Immature natural killer cell (primary cell): ENCODE results near the gene SMAD3. TPM values are rescaled to one million over a fixed set of nuclear protein-coding genes. Genes with fewer than 3 reads are reported as not detected.

Source experiments
- DNase-seq, 3 donors: peaks; one replicate each; pipeline ENCODE4 v3.0.0; 2022; ENCODE audit warnings: mixed read lengths in 1 of 3
- H3K27ac Mint-ChIP-seq, 6 donors: one replicate each; pipeline ENCODE4 v1.8.0; 2020; ENCODE audit warnings: mixed read lengths in 6 of 6, mild to moderate bottlenecking in 5 of 6, inconsistent platforms in 4 of 6, moderate library complexity in 3 of 6
- H3K27me3 Mint-ChIP-seq, 3 donors: one replicate each; pipeline ENCODE4 v1.8.0; 2020 to 2021; ENCODE audit warnings: low read depth in 3 of 3, mild to moderate bottlenecking in 3 of 3, mixed read lengths in 3 of 3, moderate library complexity in 3 of 3, inconsistent platforms in 1 of 3
- H3K36me3 Mint-ChIP-seq, 3 donors: one replicate each; pipeline ENCODE4 v1.8.0; 2020; ENCODE audit warnings: mixed read lengths in 3 of 3, inconsistent platforms in 2 of 3, mild to moderate bottlenecking in 2 of 3
- H3K4me1 Mint-ChIP-seq, 2 donors: one replicate each; pipeline ENCODE4 v1.8.0; 2020; ENCODE audit warnings: inconsistent platforms in 2 of 2, mild to moderate bottlenecking in 2 of 2, mixed read lengths in 2 of 2, moderate library complexity in 1 of 2
- H3K4me3 Mint-ChIP-seq, 5 donors: one replicate each; pipeline ENCODE4 v1.8.0; 2020; ENCODE audit warnings: mild to moderate bottlenecking in 5 of 5, mixed read lengths in 5 of 5, inconsistent platforms in 3 of 5, moderate library complexity in 3 of 5
- H3K9me3 Mint-ChIP-seq, 6 donors: one replicate each; pipeline ENCODE4 v1.8.0; 2020; ENCODE audit warnings: mild to moderate bottlenecking in 6 of 6, mixed read lengths in 6 of 6, inconsistent platforms in 4 of 6, moderate library complexity in 3 of 6
- polyA plus RNA-seq, 3 donors: library from polyadenylated mRNA; unstranded; fragments of 300-500 nt; fragmentation: Illumina TruSeq; gene quantifications; one replicate each; pipeline ENCODE4 v1.2.3, GENCODE V29; 2021

The SMAD3 gene
- polyA plus RNA-seq, 3 donors from 2014 or later = 8.9 to 11.9 (median 10.0) TPM

DNA sequence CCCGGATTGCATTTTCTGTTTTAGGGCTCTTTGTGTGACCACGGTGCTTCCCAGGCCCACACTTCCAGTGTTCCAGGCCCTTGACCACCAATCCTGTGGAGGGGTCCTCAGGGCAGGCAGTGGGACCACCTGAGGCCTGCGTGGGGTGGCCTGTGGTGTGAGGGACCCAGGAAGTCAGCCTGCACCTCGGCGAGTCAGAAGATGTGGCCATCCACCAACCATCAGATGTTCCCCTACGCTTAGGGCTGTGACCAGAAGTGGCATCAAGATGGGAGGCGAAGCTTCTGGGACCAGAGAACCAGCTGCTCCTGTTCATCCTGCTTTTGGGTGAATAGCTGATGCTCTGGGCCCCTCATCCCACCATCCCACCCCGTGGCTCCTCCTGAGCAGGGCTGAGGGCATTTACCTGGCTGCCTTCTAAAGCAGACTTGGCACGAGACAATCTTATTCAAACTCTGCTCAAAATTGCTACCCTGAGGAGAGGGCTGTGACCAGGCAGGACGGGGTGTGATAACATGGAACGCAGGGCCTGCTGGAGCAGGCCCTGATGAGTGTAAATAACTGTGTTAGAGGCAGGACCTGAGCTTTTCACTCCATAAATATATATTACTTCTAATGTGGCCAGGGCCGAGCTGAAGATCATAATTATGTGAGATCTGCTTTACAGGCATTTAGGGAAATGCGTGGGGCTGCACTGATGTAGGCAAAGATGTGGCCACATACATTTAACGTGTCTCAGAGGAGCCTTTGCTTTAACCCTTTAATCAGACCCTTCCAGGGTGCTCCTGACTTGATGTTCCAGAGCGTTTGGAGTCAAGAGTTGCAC lies 28.8 kb downstream of the SMAD3 start:
- no peak overlapping the region for H3K4me3 Mint-ChIP-seq
- H3K4me1 Mint-ChIP-seq = peaks cover 95 to 98% of the 10 kb centered on the region in 2 donors
- H3K36me3 Mint-ChIP-seq = peaks cover 4 to 19% (median 4%) of the 10 kb centered on the region in 3 donors
- H3K9me3 Mint-ChIP-seq = no peaks in the 10 kb centered on the region
- H3K27ac Mint-ChIP-seq = peak overlapping the region in 2 of 6 donors; percentile 60 to 89
- peaks cover 6 to 13% (median 11%) of the 10 kb centered on the region in 3 donors for H3K27me3 Mint-ChIP-seq
- no peak for DNase-seq

DNA sequence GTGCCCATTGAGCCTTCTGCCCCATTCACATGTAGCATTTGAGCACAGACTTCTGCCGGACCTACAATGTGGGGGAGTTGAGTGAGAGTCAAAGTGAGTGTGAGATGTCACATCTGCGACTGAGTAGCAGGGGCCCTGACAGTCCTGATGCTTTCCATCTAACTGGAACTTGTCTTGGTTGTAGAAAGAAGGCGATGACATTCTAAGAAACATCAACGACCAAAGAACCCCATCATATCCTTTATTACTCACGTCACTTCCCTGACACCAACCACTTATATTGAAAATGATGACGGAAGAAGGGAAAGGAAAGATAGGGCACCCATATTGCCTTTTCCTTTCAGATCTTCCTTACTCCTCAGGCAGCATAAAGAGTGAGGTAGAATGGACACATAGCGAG lies 30.5 kb downstream of the SMAD3 start:
- Mint-ChIP-seq H3K27ac (peak overlapping the region in 2 of 6 donors; percentile 46 to 69), H3K36me3 (peaks cover 4 to 19% (median 4%) of the 10 kb centered on the region in 3 donors), H3K4me3 (peak overlapping the region in 1 of 5 donors; percentile 11), H3K9me3 (no peaks in the 10 kb centered on the region), H3K27me3 (peaks cover 6 to 11% (median 8%) of the 10 kb centered on the region in 3 donors), H3K4me1 (peaks cover 85 to 86% of the 10 kb centered on the region in 2 donors)
- DNase-seq = no peak

DNA sequence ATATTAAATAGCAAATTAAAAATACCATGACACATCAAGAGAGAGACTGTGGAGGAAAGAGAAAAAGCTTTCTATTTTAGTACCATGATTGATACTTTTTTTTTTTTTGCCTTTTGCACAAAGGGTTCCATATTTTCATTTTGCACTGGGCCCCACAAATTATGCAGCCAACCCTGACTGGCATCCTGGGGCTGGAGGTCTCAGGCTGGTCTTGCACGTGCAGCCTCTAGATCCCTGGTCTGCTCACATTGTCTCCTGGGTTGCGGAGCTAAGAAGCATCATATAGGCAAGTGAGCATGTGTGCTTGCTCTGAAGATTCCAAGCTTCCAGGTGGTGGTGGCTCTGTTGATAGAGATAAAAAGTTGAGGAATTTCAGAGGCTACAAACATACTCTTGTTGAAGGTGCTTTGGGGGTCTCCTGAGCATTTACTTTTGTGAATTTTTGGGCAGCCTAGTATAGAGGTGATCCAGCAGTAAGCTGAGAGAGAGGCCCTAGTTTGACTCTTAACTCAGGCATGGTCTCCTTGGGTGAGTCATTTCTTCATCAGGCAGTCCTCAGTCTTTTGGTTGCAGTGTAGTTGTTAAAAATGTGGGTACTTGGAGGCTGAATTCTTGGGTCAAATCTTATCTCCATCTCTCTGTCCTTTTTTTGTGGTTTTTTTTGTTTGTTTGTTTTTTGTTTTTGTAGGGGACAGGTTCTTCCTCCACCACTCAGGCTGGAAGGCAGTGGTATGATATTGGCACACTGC lies 31.3 kb downstream of the SMAD3 start:
- no peak for DNase-seq
- Mint-ChIP-seq H3K4me1 (peaks cover 77 to 78% of the 10 kb centered on the region in 2 donors), H3K36me3 (peaks cover 4 to 19% (median 4%) of the 10 kb centered on the region in 3 donors), H3K27ac (peak overlapping the region; percentile 15 to 95 (median 68)), H3K4me3 (peak overlapping the region in 3 of 5 donors; percentile 21 to 84 (median 38)), H3K27me3 (peaks cover 1 to 7% (median 2%) of the 10 kb centered on the region in 3 donors), H3K9me3 (no peaks in the 10 kb centered on the region)

DNA sequence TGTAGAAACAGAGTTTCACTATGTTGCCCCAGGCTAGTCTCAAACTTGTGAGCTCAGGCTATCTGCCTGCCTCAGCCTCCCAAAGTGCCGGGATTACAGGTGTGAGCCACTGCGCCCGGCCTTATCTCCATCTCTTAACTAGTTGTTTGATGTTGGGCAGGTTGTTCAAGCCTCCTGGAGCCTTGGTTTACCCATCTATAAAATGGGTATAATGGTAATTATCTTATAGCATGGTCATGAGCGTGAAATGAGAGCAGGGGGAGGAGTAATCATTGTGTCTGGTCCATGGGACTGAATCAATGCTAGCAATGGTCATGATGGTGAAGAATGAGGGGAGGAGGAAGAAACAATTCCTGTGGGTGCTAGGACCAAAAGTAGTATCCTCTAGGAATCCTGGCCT lies 32.0 kb downstream of the SMAD3 start:
- Mint-ChIP-seq H3K27ac (peak overlapping the region; percentile 49 to 95 (median 83)), H3K36me3 (peaks cover 4 to 19% (median 4%) of the 10 kb centered on the region in 3 donors), H3K4me3 (peak overlapping the region in 4 of 5 donors; percentile 21 to 84 (median 46)), H3K27me3 (peaks cover 0 to 7% (median 2%) of the 10 kb centered on the region in 3 donors), H3K9me3 (no peaks in the 10 kb centered on the region), H3K4me1 (peaks cover 70 to 71% of the 10 kb centered on the region in 2 donors)
- no peak for DNase-seq

DNA sequence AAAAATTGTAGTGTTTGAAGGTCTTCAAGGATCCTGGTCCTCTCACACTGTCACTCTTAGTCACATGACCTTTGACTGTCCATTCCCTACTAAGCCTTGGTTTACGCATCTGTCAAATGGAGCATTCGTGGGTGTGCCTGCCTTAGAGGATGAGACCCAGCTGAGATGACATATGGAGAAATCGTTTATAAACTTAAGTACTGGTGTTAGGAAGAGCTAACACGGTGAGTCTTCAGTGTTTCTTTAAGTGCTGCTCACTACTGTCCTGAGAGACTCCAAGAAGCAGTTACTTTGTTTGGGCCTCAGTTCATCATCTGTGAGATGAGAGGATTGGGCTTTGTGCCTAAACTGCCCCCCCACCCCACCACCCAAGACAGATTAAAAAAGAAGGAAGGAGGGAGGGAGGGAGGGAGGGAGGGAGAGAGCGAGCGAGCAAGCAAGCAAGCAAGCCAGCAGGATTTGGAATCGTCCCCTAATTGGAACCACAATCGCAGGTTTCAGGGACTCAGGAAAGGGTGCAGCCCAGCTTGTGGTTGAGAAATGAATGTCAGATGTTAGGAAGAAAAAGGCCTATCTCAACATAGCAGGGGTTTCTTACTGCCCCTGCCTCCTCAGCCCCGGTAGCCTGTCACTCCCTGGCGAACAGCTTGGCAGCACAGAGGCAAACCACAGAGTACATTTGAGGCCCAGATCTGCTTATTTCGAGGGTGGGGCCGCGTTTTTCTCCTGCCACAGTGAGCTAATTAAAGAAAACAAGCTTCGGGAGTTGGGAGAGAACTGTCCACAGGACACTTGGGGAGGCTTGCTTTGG lies 32.7 kb downstream of the SMAD3 start:
- H3K36me3 Mint-ChIP-seq = peaks cover 0 to 16% (median 4%) of the 10 kb centered on the region in 3 donors
- H3K9me3 Mint-ChIP-seq = no peaks in the 10 kb centered on the region
- peak overlapping the region; percentile 78 to 95 (median 86) for H3K27ac Mint-ChIP-seq
- peaks cover 0 to 11% (median 2%) of the 10 kb centered on the region in 3 donors for H3K27me3 Mint-ChIP-seq
- H3K4me3 Mint-ChIP-seq = peak overlapping the region; percentile 71 to 86 (median 81)
- peak in 1 of 3 donors; percentile 40 for DNase-seq
- peaks cover 63 to 64% of the 10 kb centered on the region in 2 donors for H3K4me1 Mint-ChIP-seq

DNA sequence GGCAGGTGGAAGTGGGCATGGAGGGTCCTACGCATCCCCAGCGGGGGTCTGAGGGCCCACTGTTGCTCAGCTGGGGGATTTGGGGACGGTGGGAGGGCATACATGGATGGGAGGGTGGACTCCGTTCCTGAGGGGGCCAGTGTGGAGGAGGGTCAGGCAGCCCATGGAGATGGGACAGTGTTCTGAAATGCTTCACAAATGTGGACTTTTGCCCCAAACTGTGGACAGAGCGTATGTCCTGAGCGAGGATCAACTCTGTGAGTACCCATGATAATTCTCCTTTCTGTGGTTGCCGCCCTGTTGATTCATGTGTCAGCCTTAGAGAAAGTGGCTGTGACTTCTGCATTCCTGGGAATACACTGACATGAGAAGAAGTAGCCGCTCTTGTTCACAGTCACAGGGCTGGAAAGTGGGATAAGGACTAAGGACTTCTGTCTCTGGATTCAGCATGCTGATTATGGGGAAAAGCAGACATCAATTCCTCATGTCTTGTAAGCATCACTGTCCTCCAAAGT lies 33.4 kb downstream of the SMAD3 start:
- H3K27me3 Mint-ChIP-seq = peaks cover 2 to 11% (median 2%) of the 10 kb centered on the region in 3 donors
- H3K27ac Mint-ChIP-seq = peak overlapping the region; percentile 78 to 91 (median 86)
- peaks cover 0 to 11% (median 4%) of the 10 kb centered on the region in 3 donors for H3K36me3 Mint-ChIP-seq
- peak overlapping the region; percentile 61 to 86 (median 81) for H3K4me3 Mint-ChIP-seq
- H3K9me3 Mint-ChIP-seq = no peaks in the 10 kb centered on the region
- H3K4me1 Mint-ChIP-seq = peaks cover 56 to 57% of the 10 kb centered on the region in 2 donors
- DNase-seq = no peak

DNA sequence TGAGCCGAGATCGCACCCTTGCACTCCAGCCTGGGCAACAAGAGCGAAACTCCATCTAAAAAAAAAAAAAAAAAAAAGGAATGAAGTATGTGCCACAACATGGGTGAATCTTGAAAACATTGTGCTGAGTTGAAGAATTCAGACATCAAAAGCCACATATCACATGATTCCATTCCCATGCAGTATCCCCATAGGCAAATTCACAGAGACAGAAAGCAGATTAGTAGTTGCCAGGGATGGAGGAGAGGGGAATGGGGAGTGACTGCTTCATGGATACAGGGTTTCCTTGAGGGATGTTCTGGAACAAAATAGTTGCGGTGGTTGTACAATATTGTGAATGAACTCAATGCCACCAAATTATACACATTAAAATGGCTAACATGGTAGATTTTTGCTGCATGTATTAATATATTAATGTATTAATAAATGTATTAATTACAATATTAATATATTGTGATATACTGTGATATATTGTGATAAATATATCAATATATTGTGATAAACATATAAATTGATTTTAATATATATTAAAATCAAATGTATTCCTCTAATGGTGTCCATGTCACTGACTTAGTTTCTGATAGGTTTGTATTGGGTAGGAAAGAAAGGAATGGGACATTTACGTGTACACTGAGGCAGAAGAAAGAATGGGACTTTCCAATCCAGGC lies 34.9 kb downstream of the SMAD3 start:
- Mint-ChIP-seq H3K4me1 (peaks cover 42 to 43% of the 10 kb centered on the region in 2 donors), H3K9me3 (no peaks in the 10 kb centered on the region), H3K27ac (peak overlapping the region in 2 of 6 donors; percentile 4 to 42), H3K4me3 (peak overlapping the region in 1 of 5 donors; percentile 18), H3K36me3 (peaks cover 0 to 4% (median 3%) of the 10 kb centered on the region in 3 donors), H3K27me3 (peaks cover 4 to 11% (median 5%) of the 10 kb centered on the region in 3 donors)
- DNase-seq = no peak

DNA sequence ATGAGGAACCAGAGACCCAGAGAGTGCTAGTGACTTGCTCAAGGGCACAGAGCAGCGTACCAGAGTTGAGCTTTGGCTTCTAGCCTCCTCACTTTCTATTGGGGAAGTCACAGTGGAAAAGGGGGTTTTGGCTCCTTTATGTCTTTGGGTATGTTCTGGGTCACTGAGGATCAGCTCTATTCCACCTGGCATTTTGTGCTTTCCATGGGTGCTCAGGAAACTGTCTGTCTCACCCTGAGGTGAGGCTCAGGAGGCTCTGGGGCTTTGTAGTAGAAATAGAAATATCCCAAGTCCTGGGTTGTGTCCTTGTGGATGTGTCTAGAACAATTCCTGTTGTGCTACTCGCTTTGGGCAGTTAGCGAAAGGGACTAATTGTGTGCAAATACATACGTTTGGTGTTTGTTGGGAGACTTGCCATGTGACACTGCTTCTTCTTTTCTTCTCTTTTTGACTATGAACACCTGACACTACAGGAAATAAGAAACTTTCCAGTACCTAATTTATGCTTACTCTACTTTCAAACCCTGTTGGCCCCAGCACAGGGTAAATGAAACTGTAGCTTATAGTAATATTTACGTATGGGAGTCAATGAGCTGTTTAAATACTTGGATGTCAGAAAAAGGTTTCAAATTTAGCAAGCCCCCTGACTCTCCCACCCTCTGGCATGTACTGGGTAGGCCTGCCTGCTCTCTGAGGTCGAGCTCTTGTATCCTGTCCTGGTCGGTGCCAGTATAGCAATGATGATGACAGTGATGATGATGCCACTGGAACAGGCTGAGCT lies 35.6 kb downstream of the SMAD3 start:
- H3K9me3 Mint-ChIP-seq = no peaks in the 10 kb centered on the region
- peaks cover 37% of the 10 kb centered on the region in 2 donors for H3K4me1 Mint-ChIP-seq
- H3K27ac Mint-ChIP-seq = no peak overlapping the region
- DNase-seq = no peak
- H3K4me3 Mint-ChIP-seq = no peak overlapping the region
- H3K27me3 Mint-ChIP-seq = peaks cover 4 to 11% (median 5%) of the 10 kb centered on the region in 3 donors
- peaks cover 2 to 6% (median 4%) of the 10 kb centered on the region in 3 donors for H3K36me3 Mint-ChIP-seq

DNA sequence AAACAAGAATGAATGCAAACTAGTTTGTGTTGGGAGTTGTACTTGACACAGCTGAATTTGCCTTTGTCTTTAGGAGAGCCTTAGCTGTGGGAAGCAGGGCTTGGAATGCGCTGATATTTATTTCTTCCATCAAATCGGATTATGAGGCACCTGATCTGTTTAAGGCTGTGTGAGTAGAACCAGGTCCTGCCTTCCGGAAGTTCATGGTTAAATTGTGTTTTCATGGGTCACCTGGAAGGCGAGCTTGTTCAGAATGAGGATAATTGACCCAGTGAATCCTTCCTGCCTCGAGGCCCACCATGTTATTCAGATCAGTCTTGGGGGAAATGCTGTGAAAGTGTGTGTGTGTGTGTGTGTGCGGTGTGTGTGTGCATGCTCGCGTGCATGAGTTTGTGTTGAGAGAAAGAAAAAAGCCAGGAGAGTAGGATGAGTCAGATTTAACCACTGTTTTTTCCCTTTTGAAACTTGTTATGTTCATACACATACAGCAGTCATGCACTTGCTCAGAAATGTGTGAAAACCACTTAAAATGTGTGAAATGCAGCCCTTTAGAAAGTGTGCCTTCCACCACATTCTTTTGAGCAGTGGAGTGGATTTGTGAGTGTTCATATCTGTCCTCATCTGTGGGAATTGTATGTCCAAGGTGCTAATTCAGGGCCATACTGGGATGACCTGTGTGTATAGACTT lies 36.7 kb downstream of the SMAD3 start:
- peaks cover 26 to 29% of the 10 kb centered on the region in 2 donors for H3K4me1 Mint-ChIP-seq
- H3K27ac Mint-ChIP-seq = no peak overlapping the region
- H3K27me3 Mint-ChIP-seq = peaks cover 4 to 11% (median 10%) of the 10 kb centered on the region in 3 donors
- peaks cover 4 to 8% (median 6%) of the 10 kb centered on the region in 3 donors for H3K36me3 Mint-ChIP-seq
- H3K4me3 Mint-ChIP-seq = no peak overlapping the region
- H3K9me3 Mint-ChIP-seq = no peaks in the 10 kb centered on the region
- peak; percentile 85 to 87 (median 85) for DNase-seq

DNA sequence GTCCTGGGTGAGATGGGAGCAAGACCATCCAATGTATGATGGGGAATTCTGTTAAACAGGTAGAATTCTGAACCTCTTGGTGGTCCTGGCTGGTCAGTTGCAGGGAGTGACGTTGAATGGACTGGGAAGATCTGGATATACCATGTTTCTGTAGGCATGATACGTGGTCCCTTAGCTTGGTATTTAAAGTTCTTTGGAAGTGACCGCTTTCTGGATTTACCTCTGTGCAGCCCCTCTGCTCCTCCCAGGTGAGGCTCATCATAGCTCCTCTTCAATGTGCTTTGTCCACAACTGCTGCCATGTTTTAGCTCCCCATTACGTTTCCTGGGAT lies 37.2 kb downstream of the SMAD3 start:
- H3K27ac Mint-ChIP-seq = no peak overlapping the region
- H3K36me3 Mint-ChIP-seq = peaks cover 0 to 8% (median 6%) of the 10 kb centered on the region in 3 donors
- H3K4me1 Mint-ChIP-seq = peaks cover 21 to 24% of the 10 kb centered on the region in 2 donors

DNA sequence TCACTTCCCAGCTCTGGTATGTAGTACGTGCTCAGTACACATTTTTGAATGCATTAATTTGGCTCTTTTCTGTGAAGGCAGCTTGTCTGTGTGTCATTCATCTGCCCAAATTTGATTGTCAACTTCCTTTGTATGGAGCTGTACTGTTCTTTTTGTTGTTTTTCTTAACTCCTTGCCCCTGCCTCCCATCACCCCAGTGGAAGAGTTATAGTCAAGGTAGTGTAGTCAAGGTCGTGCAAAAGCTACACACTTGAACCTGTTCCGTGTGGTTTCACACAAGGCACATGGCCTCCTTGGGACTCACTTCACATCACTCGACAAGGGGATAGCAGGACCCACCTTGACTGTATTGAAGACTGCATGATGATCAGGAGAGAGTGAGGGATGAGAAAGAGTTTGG lies 37.6 kb downstream of the SMAD3 start:
- Mint-ChIP-seq H3K4me3 (no peak overlapping the region), H3K36me3 (peaks cover 0 to 8% (median 3%) of the 10 kb centered on the region in 3 donors), H3K4me1 (peaks cover 17 to 19% of the 10 kb centered on the region in 2 donors), H3K27ac (no peak overlapping the region), H3K27me3 (peaks cover 4 to 13% (median 8%) of the 10 kb centered on the region in 3 donors), H3K9me3 (no peaks in the 10 kb centered on the region)
- no peak for DNase-seq

More for the DNA sequence above, 37.2 kb downstream of the SMAD3 start:
- peaks cover 4 to 10% (median 8%) of the 10 kb centered on the region in 3 donors for H3K27me3 Mint-ChIP-seq
- H3K4me3 Mint-ChIP-seq = no peak overlapping the region
- DNase-seq = no peak
- H3K9me3 Mint-ChIP-seq = no peaks in the 10 kb centered on the region
